ENCODE data around the gene NCDN.

The NCDN gene, protein sequence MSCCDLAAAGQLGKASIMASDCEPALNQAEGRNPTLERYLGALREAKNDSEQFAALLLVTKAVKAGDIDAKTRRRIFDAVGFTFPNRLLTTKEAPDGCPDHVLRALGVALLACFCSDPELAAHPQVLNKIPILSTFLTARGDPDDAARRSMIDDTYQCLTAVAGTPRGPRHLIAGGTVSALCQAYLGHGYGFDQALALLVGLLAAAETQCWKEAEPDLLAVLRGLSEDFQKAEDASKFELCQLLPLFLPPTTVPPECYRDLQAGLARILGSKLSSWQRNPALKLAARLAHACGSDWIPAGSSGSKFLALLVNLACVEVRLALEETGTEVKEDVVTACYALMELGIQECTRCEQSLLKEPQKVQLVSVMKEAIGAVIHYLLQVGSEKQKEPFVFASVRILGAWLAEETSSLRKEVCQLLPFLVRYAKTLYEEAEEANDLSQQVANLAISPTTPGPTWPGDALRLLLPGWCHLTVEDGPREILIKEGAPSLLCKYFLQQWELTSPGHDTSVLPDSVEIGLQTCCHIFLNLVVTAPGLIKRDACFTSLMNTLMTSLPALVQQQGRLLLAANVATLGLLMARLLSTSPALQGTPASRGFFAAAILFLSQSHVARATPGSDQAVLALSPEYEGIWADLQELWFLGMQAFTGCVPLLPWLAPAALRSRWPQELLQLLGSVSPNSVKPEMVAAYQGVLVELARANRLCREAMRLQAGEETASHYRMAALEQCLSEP

DNA sequence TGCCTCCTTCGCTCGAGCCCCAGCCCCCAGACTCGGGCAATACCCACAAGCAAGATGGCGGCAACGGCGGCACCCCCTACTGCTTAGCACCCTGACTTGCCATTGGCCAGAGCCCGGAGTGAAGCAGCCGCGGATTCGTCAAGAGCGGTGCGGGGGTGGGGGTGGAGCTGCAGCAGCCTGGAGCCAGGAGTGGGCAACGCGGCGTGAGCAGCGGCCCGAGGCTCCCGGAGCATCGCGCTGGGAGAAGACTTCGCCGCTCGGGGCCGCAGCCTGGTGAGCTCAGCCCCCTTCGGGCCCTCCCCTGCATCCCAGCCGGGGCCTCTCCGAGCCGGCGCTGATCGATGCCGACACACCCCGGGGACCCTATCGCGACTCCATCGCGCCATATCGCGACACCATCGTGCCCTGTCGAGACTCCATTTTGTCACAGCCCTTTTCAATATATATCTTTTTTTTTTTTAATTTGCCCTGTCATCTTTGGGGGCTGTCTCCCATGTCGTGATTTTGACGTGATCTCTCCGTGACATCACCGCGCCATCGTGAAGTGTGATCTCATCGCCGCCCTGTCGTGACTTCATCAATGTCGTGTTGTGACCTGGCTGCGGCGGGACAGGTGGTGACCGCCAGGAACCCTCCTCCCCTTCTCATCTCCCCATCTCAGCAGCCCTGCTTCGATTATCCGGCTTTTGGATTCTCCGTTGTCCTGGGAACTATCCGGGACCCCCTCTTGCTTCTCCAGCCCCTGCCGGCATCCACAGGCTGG lies at the start of gene NCDN:
TSS of gene NCDN (plus strand) at position 189 of the 763 bp plus-strand sequence. CDS start at position 581, 392 bp downstream.
- peak in 57 of 58 donors; percentile 88 to 99 (median 96) for DNase-seq

DNA sequence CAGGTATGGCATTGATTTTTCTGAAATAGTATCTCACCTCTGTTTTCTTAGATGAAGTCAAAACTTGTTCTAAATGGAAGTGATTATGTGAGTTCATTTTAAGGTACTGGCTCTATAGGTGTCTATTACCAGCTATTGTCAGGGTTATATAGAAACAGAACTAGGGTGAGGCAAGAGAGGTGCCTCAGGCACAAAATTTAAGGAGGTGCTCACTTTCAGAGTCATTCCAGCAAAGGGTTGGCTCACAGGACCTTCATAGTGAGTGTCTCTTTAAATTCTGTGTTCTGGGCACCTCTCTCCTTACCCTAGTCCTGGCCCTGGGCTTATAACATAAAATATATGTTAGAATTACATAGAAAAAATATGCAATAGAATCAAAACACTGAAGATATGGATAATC lies 49.7 kb upstream of the NCDN start:
- DNase-seq = no peak

DNA sequence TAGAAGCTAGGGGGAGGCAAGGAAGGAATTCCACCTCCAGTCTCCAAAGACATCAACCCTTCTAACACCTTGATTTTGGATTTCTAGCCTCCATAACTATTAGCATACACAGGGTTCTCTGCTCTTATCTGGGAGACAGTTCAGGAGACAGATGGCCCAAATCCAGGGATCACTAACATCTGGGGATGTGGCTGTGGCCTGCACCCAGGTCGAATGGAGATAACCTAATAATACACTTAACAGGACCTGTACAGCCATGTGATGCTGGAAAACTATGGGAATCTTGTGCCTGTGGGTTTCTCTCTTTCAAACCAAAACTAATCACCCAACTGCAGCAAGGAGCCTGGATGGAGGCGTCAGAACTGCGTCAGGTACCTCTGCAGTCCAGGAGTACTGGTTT lies 48.0 kb upstream of the NCDN start:
- DNase-seq = no peak

DNA sequence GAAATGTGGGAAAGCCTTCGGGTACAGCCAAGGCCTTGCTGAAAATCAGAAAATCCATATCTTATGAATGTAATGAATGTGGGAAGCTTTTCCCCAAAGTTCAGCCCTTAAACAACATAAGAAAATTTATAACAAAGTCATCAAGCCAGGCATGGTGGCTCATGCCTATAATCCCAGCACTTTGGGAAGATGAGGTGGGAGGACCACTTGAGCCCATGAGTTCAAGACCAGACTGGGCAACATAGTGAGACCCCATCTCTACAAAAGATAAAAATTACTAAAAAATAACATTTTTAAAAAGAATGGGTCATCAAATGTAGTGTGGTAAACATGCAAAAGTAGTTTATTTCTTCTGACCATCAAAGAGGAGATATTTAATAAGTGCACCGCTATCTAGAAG lies 46.3 kb upstream of the NCDN start:
- no peak for DNase-seq

DNA sequence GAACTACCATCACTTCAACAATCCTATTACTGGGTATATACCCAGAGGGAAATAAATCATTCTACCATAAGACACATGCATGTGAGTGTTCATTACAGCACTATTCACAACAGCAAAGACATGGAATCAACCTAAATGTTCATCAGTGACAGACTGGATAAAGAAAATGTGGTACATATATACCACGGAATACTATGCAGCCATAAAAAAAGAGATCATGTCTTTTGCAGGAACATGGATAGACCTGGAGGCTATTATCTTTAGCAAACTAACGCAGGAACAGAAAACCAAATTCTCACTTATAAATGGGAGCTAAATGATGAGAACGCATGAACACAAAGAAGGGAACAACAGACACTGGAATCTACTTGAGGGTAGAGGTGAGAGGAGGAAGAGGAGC lies 39.4 kb upstream of the NCDN start:
- DNase-seq = no peak

DNA sequence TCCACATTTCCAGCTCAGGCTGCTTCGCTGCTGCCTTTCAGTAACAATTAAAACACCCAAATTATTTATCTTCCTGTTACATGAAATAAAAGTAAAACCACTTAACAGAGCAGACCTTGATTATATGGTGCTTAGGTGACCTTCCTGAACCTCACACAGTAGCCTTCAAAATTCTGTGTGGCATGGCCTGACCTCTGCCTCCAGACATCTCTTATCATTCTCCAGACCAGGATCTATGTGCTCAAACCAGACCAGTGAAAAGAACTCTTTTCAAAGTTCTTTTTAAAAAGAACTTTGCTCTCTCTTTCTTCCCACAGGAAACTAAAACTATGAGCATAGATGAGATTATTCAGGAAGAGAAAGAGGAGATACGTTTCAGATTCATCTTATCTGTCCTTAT lies 38.2 kb upstream of the NCDN start:
- no peak for DNase-seq

DNA sequence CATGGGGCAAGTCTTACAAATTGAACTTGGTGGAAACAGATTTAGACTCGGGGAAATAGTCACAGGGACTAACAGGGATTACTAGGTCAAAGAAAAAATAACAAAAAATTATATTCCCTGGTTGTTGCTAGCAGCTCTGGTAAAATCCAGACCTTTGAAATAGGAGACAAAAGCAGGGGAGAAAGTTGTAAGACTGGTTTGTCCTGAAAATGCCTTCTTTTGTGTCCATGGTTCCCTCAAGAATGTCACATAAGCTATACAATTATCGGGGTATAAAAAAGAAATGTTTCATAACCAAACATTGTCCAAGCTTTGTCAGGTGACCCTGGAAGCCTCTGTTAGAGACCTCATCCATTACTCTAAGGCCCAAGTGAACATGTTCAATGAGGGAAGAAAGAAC lies 33.5 kb upstream of the NCDN start:
- no peak for DNase-seq

DNA sequence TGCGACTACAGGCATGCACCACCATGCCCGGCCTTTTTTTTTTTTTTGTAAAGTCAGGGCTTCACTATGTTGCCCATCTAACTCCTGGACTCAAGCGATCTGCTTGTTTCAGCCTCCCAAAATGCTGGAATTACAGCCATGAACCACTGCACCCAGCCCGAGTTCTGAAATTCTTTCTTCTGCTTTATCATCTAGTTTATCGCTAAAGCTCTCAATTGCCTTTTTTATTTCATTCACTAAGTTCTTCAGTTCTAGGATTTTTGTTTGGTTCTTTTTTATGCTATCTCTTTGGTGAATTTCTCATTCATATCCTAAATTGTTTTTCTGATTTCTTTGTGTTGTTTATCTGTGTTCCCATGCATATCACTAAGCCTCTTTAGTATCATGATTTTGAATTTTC lies 27.4 kb upstream of the NCDN start:
- no peak for DNase-seq

DNA sequence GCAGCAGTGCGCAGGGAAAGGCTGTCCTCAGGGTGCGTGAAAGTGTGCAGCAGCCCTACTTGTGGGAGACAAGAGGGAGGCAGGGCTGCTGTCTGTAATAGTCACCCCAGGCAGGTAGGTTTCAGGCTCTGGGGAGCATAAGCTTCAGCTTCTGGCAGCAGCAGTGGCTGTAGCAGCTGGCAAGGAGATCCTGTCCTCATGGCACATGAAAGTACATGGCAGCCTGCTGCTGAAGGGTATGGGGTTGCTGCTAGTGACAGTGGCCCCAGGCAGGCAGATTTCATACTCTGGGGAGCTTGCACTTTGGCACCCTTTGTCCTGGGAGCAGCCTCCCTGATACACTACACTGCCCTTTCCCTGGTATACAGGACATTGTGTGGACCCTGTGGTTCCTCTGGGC lies 26.7 kb upstream of the NCDN start:
- no peak for DNase-seq

DNA sequence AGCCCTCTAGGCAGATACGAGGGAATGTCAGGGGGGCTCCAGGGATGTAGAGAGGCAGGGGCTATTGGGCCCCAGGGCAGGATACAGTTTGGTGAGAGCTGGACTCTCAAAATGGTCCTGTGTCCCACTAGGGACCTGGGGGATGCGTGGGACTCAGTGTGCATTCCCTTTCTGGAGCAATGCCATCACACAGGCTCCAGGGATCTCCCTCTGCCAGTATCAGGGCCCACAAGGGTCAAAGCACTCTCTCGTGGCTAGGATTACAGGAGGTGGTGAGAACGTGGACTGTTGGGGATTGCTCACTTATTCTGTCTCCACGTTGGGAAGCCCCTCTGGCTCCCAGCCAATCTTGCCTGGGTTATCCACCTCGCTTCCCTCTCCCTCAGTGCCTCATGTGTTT lies 26.2 kb upstream of the NCDN start:
- no peak for DNase-seq

DNA sequence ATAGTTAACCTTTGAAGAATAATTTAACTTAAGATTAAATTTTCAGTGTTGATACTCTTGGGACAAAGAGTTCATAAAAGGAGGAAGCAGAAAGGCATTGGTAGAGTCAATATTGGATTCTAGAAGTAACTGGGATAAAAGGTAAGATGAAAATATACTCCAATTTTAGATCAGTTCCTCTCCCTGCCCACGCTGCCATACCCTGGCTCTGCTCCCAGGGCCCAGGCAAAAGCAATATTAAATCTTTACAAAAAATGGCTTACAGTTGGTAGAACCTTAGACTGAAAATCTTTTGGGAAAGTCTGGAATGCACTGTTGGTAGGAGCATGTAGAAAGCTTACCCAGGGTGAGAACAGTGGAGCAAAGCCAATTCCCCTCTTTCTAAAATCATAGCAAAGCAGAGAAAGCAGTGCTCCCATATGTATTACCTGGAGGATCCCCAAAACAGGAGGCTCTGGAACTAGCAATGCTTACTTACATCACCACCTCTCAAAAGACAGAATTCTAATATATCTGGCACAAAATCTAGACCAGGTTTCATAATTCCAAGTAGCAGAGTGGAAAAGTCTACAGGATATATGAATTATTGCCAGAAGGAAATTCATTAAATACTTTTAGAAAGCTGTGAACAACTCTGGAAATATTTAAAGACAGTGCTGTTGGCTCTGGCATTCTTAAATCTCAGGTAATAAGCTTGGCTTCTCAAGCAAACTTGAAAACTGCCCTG lies 24.9 kb upstream of the NCDN start:
- DNase-seq = peak in 8 of 58 donors; percentile 1 to 78 (median 11)

DNA sequence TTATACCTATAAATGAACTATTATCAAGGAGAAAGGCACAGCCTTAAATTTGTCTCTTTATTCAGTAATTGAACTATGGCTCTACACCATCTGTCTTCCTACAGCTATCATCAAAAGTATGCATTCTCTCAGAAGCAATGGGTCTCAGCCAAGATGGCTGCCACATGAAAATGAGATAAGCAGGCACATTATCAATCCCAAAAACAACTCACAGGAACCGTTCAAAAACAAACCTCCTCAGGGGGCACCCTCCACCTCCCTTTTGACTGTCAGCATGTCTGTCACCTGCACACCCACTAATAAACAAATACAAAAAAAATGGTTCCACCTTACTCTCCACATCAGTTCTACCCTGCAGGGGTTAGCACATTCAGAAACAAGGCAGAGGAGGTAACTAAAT lies 24.0 kb upstream of the NCDN start:
- no peak for DNase-seq

DNA sequence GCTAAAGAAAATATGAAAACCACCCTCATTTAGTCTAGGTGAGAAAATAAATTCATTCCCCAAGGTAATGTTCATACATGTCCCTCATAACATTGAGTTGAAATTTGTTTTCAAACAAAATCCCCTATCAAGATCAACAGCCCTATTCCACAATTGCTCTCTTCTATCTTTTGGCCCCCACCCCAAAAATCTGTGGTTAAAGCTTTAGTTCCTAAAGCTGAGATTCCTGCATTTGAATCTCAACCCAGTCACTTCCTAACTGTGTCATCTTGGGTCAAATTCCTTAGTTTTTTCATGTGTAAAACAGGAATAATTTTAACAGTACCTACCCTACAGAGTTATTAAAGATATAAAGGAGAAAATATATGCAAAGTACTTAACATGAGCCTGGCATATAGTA lies 22.4 kb upstream of the NCDN start:
- DNase-seq = no peak

DNA sequence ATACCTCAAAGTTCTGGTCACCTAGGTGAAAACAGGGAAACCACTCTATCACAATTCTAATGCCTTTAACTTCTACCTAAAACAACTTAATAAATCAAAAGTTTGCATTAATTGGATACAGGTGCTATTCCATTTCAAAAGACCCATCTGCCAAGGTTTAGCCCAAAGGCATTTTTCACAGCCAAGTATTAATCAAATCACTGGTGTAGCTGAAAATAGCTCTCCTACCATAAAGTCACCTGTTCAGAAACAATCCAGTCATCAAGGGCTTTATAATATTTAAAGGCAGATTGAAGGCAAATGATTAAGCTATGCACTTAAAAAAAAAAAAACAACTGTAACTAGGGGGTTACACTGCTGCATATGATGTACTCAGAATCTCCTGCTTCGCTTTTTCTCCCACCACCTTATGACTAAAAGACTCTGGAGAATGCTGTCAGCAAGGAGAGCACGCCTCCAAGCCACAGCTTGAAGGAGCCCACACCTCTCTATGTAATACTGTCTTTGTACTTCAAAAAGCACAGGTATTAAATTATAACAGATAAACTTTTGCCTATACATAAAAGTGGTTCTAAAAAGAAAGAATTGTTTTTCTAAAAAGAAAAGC lies 20.9 kb upstream of the NCDN start:
- DNase-seq = peak in 1 of 58 donors; percentile 7

DNA sequence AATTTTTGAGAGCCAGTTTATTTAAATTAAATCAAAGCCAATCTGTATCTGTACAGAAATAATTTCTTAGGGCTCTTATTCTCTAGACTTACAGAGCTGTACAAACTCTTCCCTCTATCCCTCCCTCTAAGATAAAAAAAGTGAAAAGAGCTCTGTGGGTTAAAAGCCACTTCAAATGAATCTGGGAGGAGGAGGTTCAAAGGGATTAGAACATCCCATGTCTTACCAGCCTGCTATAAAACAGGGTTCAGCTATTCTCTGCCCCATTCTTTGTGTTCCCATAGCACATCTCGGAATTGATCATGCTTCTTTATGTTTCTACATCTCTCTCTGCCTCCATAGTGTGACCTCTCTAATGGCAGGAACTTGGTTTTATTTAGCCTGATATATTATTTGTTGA lies 19.8 kb upstream of the NCDN start:
- DNase-seq = no peak

DNA sequence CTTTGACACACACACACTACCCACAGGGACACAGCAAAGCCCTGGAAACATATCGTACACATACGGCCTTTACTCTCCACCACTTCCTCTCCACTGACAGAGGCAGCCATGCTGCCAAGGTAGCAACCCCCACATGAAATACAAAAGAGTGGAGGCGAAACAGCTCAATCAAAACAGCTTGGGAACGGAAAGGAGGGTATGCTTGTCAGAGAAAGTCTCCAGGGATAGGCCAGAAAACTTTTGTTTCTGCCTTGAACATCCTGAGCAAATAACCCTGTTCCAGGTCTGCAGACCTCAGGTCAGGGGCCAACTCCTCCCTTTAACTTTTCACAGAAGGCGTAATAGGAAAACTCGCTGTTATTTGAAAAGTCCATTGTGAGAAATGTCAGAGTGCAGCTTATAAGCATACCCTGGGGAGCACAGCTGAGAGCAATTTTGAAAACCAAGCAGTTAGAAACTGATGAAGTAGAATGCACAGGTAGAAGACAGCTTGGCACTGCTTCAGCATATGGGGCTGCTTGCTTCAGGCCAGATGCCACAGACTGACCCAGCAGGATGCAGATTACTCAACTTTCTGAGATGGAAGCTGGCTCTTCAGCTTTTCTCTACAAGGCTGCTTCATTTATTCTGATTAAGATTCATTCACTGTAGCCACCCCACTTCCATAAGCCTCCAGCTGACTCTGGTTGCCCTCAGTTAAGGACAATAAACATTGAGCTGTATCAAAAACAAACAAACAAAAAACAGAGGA lies 18.4 kb upstream of the NCDN start:
- DNase-seq = peak in 1 of 58 donors; percentile 14

DNA sequence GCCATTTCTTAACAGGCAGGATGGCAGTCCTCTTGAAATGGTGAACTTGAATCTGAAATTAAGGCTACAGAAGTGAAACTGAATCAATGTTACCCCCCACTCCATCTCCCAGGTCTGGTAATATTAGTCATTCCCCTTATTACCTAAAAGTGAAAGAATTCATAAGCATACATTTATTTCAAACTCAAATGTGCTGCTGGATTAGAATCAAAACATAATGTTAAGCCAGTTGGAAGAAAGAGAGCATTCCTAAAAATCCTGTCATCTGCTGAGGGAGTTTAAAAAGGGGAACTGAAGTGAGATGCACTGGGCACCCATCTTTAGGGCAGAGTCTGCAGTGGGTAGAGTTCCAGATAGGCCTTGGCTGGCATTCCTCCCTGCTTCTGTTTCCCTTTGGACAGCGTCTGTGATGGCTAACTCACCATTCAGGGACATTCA lies 17.8 kb upstream of the NCDN start:
- DNase-seq = peak in 5 of 58 donors; percentile 11 to 54 (median 18)

DNA sequence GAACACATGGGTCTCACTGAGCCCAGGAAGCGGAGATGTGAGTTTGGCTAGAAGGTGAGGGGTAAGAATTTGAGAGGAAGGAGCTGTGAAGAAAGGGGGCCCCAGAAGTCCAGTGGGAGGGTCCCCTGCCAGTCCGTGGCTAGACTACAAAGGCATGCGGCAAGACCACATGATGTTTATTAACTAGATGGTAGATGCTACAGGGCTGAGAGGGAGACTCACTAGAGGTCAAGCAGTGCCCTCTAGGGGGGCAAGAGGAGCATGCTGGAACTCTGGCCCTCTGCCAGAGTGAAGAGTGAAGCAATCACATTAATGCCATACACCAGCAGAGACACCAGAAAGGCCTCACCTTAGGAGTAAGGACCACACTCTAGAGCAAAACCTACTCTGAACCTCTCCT lies 12.6 kb upstream of the NCDN start:
- peak in 23 of 58 donors; percentile 15 to 72 (median 46) for DNase-seq

DNA sequence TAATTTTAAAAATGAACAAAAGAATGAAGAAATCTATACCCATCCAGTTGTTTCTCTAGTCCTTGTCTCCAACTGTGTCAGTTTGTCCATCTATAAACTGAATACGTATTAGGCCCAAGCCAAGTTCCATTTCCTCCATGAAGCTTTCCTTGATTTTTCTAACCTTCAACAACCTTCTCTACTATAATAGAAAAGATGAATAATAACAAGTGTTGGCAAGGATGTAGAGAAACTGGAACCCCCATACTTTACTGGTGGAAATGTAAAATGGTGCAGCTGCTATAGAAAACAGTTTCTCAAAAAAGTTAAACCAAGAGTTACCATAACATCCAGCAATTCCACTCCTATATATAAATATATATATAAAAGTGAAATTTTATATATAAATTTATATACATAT lies 11.0 kb upstream of the NCDN start:
- no peak for DNase-seq

DNA sequence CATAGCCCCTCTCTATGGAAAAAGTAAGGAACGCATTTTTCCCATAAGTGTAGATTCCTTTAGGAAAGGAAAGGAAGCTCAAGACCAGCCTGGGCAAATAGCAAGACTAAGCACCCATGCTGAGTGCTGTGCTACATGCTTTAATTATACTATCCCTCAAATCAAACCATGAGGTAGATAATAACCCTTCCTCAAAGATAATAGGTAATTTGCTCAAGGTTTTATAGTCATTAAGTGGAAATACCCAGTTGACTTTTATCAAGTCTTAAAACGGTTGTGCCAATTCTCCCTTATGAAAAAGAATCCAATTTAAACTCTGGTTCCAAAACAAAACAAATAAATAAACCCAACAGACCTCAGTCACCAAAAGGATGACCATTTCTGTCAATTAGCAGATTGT lies 3.7 kb upstream of the NCDN start:
- DNase-seq = no peak

Measured in anterior cingulate cortex (tissue), 58 donors.